HG02610 (cell line): Measurements from ENCODE around the gene BBS9.
"Not testable (repeated sequence)": the region's sequence is repeated elsewhere in the genome, so short reads cannot be mapped to it uniquely, and the experiment has no call there.

ENCODE experiments used
- ATAC-seq: cut with Tn5 transposase; IDR thresholded peaks from one replicate; pipeline ENCODE4 v1.9.1; 2021; ENCODE audit warnings: mild to moderate bottlenecking, moderate library complexity; ENCODE audit not compliant: unreplicated experiment

The BBS9 gene

GRCh38 chr7:33193308-33193864, 64.0 kb downstream of the BBS9 start:
- peak; percentile 63 for ATAC-seq

- ATAC-seq, result no peak
These were observed 65.9 kb downstream of the BBS9 start for GRCh38 chr7:33195264-33195663.

DNA sequence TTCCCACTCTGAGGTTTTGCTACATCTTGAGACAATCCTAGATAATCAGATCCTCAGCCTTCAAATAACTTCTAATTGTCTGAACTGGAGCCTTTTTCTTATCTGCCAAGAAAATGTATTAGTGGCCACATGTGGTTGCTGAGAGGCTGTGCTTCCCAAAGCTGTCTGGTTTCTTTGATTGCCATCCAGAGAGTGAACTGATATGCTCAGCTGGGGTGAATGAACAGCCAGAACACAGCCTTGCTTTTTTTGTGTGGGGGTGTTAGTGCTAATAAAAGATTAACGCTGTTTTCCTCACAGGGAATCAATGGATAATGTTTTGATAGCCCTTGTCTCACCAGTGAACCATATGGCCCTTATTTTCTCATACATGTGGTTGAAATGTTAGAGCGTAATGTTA, 66.9 kb downstream of the BBS9 start:
- no peak for ATAC-seq

DNA sequence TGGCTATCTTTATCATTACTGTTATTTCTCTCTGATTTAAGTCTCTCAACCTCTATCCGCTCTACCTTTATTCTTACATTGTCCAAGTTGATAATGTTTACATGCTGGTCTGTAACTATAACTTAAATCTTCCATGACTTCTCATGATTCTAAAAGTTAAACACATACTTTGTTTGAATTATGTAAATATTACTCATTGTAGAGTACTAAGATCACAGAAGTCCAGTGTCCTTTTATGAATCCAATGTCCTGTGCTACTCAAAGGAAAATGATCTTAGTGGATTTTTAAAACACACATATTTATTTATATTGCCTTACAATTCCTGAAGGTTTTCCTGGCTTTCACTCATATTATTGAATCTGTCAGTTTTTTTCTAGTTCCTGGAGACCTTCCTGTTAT, 70.9 kb downstream of the BBS9 start:
- no peak for ATAC-seq

GRCh38 chr7:33201821-33202220, 72.5 kb downstream of the BBS9 start:
- ATAC-seq, result no peak

DNA sequence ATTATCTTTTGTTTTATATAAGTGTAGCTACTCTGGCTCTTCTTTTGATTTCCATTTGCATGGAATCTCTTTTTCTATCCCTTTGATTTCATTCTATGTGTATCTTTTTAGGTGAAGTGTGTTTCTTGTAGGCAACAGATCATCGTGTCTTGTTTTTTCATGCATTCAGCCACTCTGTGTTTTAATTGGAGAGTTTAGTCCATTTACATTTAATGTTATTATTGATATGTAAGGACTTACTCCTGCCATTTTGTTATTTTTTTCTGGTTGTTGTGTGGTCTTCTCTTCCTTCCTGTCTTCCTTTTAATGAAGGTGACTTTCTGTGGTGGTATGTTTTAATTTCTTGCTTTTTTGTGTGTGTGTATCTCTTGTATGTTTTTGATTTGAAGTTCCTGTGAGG, 81.6 kb downstream of the BBS9 start:
- no peak for ATAC-seq

- no peak for ATAC-seq
These were observed 82.8 kb downstream of the BBS9 start for GRCh38 chr7:33212144-33212543.

GRCh38 chr7:33215992-33216391, 86.6 kb downstream of the BBS9 start:
- no peak for ATAC-seq

DNA sequence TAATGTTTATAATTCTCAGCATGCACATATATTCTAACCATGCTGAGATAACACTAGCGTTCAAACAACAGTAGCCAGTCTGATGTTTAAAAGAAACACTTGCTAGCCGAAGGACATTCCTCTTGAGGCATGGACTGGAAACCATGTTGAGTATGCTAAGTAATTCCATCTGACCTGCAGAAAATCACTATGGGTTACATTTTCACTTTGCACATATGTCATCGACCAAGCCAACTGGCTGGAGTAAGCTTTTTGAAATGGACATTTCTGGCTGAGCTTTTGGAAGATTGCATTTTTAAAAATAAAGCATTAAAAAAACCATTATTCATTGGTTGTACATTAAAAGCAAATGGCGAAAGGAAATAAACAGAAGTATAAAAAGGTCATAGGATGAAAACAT, 88.2 kb downstream of the BBS9 start:
- no peak for ATAC-seq

GRCh38 chr7:33218841-33219535, 89.6 kb downstream of the BBS9 start:
- not testable (repeated sequence) for ATAC-seq

- ATAC-seq, result no peak
These were observed 90.9 kb downstream of the BBS9 start for GRCh38 chr7:33220231-33220630.

DNA sequence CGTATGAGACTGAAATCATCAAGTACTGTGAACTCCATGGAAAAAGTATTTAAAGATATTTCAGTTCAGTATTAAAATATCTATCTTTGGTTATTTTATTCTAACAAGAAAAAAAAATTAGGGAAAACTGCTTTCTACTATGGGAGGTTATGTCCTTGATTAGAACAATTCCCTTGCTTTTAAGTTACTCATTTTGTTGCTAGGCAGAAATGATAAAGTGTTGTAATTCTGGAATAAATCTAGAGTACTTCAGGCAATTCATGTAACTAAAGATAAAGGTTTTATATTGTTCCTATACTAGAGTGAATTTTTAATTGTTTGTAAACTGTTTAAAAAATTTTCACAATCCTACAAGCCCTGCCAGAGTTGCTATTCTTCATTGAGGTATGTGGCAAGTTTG, 92.0 kb downstream of the BBS9 start:
- no peak for ATAC-seq

DNA sequence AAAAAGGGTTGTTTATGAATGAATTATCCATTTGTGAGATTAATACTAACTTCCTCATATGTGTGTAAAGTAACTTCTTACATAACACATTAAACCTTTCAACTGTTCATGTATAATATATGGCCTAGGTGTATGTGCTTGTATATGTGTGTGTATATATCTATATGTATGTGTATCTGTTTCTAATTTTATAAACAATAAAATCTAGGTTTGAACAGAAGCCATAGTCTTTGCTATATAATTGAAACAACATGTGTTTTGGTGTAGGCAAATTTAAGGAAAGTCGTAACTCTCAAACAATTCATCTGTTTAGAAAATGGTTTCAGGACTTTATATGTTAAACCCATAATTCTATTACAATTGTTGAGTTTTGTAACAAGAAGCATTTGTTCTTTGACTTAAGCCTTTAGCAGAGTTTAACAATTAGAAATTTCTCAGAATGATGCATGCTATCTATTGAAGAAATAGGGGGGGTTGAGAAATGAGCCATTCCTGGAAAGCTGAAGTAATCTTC, 103.3 kb downstream of the BBS9 start:
- ATAC-seq, result no peak

GRCh38 chr7:33233659-33234058, 104.3 kb downstream of the BBS9 start:
- ATAC-seq, result no peak

GRCh38 chr7:33237036-33237435, 107.7 kb downstream of the BBS9 start:
- no peak for ATAC-seq

GRCh38 chr7:33243319-33243881, 114.0 kb downstream of the BBS9 start:
- no peak for ATAC-seq

DNA sequence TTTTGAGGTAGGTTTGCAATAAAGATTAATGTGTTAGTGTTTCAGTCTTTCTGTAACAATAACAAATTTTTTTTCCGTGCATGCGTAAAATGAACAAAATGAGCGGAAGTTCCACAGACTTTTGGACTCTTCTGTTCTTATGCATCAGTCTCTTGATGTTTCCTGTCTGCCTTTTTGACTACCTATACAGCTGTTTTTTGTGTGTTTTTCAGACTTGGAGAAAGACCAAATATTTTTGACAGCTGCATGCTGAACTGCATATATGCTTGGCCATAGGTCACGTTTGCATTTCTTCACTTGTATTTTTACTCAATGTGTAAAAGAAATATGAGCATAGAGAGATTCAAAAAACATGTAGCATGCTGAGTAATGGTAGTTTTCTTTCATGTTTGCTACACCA, 119.3 kb downstream of the BBS9 start:
- no peak for ATAC-seq

- no peak for ATAC-seq
These were observed 121.1 kb downstream of the BBS9 start for GRCh38 chr7:33250421-33250871.

DNA sequence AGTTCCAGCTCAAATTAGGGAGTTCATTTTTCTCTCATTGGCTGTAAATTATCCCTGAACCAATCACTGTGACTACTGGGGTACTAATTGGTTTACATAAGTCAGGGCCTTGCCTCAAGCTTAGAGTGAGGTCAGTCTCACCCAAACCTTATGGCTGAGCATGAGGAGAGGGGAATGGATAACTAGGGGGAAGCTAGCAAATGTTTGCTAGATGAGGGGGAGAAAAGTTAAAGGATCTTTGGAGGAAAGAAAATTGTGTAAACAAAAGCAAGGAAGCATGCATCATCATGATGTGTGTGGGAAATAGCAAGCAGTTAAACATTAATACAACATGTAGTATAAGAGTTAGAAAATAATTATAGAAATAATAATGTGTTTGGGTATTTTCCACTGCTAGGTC, 121.9 kb downstream of the BBS9 start:
- ATAC-seq, result no peak

DNA sequence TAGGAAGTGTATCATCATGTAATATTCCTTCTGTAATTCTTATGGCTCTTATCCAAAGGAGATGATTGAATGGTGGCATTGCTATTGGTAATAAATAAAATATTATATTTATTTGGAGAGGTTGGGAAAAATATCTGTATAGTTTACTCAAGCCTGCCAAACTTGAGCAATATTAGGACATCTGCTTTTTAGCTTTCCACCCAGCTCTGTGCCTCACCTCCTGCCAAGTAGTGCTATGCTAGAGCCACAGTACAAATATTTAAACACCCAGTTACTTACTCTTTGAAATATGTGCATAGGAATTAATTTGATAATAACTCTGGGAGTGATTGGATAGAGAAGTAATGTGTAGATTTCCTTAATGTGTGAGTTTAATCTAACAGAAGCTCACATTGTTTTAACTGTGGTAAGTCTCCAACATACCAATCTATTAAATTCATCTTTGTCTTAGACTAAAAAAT, 129.2 kb downstream of the BBS9 start:
- ATAC-seq, result no peak

DNA sequence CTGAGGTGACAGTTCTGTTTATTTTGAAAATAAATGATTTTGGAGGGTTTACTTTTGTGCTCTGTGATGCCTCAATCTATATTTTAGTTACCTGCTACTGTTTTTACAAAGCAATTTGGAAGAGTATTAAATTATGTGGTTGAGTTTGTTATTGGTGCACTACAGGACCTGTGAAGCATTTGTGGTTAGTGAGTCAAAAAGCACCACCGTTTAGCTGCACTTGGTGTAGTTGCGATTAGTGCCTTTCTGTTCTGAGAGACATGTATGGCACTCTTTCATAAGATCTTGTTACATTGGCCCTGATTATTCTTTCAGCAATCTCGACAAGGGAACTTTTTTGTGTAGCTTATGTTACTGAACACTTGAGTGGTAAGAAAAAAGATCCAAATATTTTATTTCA, 132.2 kb downstream of the BBS9 start:
- peak; percentile 87 for ATAC-seq

- ATAC-seq, result no peak
These were observed 133.1 kb downstream of the BBS9 start for GRCh38 chr7:33262476-33262875.
